HG03342 (cell line): ENCODE data around the gene SMAD6.

ENCODE experiments used
- ATAC-seq: cut with Tn5 transposase; IDR thresholded peaks from one replicate; pipeline ENCODE4 v1.9.1; 2021; ENCODE audit warnings: mild to moderate bottlenecking, moderate library complexity; ENCODE audit not compliant: unreplicated experiment

SMAD6 gene

DNA sequence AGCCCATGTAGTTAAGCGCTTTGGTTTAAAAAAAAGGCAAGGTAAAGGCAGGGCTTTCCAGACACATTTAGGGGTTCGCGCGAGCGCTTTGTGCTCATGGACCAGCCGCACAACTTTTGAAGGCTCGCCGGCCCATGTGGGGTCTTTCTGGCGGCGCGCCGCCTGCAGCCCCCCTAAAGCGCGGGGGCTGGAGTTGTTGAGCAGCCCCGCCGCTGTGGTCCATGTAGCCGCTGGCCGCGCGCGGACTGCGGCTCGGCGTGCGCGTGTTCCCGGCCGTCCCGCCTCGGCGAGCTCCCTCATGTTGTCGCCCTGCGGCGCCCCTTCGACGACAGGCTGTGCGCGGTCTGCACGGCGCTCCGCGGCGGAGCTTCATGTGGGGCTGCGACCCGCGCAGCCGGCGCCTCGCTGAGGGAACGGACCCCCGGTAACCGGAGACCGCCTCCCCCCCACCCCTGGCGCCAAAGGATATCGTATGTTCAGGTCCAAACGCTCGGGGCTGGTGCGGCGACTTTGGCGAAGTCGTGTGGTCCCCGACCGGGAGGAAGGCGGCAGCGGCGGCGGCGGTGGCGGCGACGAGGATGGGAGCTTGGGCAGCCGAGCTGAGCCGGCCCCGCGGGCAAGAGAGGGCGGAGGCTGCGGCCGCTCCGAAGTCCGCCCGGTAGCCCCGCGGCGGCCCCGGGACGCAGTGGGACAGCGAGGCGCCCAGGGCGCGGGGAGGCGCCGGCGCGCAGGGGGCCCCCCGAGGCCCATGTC, 927 bp downstream of the SMAD6 start:
- ATAC-seq = no peak

DNA sequence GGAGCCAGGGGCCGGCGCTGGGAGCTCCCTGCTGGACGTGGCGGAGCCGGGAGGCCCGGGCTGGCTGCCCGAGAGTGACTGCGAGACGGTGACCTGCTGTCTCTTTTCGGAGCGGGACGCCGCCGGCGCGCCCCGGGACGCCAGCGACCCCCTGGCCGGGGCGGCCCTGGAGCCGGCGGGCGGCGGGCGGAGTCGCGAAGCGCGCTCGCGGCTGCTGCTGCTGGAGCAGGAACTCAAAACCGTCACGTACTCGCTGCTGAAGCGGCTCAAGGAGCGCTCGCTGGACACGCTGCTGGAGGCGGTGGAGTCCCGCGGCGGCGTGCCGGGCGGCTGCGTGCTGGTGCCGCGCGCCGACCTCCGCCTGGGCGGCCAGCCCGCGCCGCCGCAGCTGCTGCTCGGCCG, 1.5 kb downstream of the SMAD6 start:
- ATAC-seq = no peak

DNA sequence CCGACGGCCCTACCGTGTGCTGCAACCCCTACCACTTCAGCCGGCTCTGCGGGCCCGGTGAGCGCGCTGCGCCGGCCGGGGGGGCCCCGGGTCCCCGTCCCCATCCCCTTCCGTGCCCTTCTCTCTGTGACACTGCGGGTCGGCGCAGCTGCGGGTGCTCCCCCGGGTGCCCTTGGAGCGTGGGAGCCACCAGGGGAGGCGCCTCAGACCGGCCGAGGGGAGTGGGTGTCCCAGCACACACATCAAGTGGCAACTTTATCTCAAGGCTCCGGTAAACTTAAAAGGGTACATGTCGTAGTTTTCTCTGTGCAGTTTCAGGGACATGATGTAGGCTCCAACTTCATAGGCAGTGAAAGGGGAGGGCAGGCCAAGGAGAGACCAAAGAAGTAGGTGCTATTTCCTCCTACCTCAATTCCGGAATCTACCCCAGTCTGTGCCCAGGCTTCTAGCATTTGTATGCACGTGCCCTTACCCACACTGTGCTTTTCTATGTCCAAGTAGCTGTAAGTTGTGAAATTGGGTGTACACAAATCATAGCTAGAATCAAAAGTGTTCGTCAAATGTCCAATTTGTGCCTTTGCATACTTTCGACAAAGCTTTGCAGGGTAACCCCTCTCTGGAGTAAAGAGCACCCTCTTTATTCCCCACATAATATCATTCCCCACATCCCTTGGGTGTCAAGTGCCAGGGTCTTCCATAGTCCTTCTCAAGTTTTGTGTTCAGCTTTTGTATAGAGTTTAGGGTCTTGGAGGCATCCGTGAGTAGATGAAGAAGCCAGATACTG, 2.2 kb downstream of the SMAD6 start:
- no peak for ATAC-seq

DNA sequence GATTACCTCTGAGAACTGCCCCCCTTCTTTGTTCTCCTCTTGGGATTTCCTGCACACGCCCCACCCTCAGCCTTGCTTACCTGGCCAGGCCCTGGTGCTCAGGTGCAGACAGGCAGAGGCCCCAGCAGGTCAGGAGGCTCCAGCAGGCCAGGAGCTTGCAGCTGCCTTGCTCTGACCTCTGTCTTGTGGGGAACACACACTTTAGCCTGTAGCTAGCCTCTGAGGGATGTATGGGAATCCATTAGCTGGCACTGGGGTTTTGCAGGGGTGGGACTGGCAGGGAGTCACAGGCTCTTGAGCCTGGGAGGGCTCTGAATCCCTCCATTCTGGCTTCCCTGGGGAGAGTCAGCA, 2.7 kb downstream of the SMAD6 start:
- no peak for ATAC-seq

DNA sequence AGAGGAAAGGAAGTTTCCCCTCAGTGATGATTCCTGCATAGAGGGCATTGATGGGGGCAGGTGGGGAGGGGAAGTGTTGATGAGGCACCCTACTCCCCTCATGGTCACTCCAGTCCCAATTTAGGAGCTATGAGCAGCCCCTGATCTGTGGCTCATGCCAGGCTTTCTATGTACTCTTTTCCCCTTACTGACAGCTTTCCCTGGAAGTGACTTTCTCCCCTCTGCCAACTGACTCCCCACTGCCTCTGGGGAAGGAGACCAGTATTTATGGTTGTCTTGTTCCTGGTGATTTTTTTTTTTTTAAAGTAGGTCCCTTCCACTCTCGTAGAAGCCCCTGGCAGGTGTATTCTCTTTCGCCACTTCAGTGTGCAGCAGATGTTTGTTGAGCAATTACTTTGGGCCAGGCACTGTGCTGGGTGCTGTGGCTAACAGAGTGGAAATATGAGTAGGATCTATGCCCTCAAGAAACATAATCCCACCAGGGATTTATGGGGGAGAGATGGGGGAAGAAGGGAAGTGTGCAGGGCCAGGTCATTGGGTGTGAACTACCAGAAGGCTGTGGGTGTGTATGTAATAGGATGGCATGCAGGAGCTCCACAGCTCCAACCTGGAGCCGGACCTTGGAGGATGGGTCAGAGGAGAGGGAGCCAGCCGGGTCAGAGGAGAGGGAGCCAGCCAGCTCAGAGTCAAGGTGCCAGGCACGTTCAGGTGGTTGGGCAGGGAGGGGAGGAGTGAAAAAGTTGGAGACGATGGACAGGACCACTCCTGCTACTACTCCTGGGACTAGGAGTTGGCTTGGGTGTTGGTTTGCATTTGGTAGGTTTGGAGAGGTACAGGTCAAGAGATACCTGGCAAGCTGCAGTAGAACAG, 3.5 kb downstream of the SMAD6 start:
- ATAC-seq = no peak

DNA sequence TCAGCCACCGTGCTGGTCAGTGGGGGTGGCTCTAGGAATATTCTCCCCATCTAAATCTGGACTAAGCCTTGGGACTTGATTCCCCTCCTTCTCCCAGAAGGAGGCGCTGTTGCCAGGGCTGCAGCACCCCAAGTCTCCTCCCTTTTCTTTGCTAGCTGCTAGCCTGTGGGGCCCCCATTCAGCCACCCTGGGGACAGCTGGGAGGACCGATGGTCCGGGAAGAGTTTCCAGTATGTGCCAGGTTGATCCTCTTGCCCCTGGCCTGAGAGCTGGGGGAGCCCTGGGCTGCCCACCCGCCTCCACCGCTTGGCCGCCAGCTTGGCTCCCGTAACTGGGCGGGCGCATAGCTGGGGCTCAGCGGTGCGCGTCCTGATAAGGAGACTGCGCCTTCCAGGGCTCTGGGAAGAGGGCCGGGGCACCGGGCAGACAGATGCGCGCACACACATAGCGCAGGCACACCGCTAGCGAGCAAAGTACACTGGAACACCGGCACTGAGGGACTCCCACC, 4.2 kb downstream of the SMAD6 start:
- no peak for ATAC-seq

DNA sequence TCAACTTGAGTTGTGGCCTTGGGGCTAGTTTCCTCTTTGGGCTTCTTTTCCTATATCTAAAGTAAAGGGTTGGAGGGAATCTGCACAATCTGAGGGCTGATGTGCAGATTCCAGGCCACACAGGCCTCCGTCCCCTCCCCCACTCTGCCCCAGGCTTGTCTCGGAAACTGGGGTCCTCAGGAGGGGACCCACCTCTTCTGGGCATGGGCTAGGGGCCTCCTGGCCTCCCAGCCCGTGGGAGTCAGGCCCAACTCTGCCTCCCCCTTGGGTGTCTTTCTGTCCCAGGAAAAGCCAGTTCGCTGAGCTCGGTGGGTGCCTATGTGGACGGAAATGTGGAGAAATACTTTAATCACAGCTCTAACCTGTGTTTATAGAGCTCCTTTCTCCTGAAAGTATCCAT, 4.8 kb downstream of the SMAD6 start:
- ATAC-seq = no peak

DNA sequence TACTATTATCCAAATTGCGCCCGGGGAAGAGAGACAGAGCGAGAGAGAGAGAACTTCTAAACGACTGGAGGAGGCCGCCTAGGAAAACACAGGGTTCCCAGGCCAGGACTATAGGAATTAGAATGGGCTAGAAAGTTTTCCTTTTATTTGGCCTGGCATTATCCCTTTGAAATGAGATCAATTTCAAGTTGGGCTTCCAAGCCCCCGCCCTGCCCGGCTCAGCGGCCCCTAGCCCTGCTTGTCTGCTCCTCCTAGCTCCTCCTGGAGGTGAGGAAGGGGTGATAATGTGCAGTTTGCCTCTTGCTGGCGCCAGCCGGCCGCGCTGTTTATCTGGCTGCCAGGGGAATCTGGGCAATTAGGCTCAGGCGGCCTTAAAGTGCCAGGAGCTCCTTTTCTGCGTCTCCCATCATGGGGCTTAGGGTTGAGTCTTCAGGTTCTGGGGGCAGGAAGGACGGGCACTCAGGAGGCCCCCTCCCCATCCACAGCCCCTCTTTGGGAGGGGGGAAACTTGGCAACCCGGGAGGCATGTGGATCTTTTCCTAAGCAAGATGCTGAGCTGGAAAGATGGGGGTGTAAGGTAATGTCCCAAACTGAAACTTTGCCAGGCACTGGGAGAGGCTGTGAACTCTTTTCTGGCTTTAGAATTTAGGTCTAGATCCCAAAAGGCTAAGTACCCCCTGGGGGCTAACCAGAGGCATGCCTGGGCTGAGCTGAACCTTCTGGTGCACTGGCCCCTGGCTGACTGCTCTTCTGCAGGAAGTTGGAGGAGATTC, 5.5 kb downstream of the SMAD6 start:
- no peak for ATAC-seq

DNA sequence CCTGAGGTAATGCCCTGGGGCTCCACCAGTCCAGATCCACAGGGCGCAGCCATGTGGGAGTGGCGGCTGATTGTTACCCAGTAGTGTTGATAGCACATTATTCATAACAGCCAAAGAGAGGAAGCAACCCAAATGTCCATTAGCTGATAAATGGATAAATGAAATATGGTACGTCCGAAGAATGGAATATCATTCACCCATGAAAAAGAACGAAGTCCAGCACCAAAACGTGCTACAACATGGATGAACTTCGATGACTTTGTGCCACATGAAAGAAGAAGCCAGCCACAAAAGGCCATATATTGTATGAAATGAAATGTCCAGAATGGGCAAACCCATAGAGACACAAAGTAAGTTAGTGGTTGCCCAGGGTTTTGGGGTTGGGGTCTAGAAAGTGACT, 6.4 kb downstream of the SMAD6 start:
- ATAC-seq = no peak

DNA sequence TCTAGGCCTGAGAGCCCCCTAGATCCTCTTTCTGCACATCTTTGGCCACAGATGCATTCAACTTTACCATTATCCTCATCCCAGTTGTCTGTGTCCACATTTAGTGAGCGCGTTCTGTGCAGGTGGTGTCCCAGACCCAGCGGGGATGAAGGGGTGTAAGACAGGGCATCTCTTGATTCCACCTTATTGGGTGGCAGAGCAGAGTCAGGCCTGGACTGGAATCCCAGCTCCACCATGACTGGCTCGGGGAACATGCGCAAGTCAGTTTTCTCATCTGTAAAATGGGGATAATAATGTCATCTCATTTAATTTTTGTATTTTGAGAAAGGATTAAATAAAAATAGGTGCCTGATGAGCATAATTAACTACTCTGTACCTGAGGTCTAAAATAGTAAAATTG, 7.8 kb downstream of the SMAD6 start:
- ATAC-seq = no peak

DNA sequence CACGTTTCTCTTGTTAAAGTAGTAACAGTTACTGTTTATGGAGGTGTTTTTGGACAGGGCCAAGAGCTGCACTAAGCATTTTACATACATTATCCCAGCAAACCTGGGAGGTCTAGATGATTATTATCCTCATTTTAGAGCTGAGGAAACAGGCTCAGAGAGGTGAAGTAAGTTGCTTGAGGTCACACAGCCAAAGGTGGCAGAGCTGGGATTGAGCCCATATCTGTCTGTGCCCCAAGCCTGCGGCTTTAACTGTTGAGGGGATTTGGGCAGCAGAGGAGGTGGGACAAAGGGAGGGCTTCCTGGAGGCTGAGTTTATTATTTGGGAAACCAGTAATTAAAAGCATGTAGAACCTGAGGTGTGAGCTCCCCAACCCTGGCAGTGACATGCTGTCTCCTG, 9.2 kb downstream of the SMAD6 start:
- no peak for ATAC-seq

DNA sequence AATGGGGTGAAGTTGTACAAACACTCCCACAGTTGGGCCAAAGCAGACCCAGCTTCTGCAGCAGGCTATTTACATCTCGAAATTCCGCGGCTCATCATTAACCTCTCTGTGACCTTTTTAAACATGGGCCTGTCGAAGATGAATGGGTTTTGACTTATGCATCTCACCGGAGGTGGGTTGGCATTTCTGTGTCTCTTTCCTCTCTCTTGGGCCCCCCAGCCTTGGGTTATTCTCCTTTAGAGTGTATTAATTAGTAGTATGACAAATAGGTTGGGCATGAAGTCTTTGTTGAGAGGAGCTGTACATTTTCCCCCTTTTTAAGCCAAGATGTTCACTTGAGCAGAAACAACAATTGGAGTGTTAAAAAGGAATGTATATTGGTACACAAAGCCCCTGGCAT, 9.8 kb downstream of the SMAD6 start:
- ATAC-seq = no peak

DNA sequence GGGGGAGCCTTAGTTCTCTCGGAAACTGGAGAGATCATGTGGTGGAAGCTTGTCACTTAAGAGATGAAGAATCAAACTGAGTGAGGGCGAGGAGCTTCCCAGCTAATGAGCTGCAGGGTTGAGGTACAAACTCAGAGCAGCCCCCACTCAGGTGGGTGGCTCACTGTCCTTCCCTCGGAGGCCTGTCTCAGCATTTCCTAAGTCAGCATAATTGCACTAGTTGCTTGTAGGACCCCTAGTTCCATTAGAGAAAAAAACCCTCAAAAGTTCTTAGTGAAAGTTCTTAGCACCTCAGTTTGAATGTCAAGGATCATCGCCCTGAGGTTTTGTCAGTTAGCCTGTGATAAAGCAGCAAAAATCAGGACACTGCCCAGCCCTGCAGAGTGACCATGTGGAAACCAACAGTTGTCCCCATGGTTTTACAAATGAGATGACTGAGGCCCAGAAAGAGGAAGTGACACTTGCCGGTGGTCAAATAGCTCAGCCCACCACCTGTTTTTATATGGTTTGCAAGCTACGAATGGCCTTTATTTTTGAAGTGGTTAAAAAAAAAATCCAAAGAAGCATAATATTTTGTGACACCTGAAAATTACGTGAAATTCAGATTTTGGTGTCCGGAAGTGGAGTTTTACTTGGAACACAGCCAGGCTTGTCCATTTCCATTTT, 11.9 kb downstream of the SMAD6 start:
- no peak for ATAC-seq

DNA sequence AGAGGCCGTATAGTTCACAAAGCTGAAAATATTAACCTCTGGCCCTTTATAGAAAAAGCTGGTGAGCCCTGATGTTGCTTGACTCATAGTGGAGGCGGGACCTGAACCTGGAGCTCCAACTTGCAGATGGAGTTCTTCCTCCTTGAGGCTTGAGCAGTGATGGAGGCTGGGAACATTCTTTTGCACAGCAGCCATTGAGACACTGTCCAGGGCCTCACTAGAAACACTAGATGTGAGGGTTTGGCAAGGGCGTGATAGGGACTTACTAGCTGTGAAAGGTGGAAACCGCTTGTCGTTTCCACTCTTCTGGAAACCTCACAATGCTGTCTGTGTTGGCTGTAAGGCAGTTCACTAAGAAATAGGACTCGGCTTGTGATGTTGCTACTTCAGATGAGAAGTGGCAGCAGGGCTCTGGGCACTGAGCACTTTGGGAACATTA, 12.5 kb downstream of the SMAD6 start:
- ATAC-seq = no peak

DNA sequence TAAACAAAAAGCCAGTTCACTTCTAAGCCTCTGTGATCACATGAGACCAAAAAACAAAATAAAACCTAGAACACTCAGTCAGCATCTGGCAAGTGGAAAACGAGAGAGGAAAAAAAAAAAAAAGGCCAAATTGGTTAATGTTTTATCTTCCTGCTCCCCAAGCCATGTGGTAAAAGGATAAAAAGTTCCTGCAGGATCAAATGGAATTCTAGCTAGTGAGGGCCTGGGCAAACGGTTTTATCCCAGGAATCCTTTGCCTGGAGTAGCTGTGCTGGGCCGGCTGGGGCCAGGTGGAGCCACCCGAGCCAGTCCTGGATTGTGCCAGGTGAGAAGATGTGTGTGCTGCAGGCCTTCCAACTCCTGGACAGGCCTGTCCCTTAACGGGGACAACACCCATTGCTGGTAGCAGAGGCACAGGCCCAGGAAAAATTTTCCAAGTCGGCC, 13.2 kb downstream of the SMAD6 start:
- ATAC-seq = no peak

DNA sequence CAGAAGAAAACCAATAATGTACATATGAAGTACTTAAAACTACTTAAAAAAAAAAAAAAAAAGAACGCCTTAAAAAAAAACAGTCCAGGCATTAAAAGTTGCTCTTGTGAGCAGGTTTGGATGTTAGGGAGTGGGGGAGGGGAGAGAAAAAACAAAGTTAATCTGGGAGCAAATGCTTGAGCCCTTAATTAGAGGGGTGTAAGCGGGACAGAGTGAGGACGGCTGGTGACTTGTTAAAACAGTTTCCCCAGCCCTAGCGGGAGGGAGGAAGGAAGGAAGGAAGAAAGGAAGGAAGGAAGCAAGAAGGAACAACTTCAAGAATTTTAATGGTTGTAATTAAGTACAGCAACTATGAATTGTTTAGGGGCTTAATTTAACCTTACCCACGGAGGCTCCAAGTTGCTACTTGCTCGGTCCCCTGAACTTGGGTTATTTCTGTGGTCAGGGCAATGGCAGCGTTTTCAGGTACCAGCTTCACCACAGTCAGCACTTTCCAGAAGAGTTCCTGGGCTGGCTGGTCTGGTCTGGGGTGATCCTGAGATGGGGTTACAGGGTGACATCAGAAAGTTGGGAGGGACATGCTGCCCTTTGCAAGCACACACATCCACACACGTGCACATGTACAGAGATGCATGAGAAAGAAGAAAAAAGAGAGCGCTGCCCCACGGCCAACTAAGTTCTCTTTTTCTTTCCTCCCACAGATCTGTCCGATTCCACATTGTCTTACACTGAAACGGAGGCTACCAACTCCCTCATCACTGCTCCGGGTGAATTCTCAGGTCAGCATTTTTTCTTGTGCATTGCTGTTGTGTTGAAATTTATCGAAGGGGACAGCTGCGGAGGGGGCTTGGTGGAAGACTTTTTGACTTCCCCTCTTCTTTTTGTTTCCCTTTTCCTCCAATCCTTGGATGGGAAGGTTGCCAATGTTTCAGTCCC, 14.0 kb downstream of the SMAD6 start:
- ATAC-seq = no peak

DNA sequence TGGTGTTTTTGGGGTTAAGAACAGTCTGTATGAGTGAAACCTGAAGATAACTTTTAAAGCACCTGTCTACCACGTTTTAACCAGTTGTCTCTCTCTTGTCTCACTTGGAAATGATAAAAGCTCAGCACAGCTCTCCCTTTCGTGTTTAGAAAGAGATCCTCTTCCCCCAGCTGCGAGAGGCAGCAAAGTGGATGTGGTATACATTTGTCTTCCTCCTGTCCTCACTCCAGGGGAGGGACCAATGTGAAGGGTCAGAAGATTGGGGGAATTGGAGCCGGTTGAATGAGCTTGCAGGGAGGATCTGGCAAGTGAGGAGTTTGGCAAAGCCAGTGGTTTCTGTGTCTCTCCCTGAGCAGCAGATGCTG, 14.6 kb downstream of the SMAD6 start:
- ATAC-seq = no peak

DNA sequence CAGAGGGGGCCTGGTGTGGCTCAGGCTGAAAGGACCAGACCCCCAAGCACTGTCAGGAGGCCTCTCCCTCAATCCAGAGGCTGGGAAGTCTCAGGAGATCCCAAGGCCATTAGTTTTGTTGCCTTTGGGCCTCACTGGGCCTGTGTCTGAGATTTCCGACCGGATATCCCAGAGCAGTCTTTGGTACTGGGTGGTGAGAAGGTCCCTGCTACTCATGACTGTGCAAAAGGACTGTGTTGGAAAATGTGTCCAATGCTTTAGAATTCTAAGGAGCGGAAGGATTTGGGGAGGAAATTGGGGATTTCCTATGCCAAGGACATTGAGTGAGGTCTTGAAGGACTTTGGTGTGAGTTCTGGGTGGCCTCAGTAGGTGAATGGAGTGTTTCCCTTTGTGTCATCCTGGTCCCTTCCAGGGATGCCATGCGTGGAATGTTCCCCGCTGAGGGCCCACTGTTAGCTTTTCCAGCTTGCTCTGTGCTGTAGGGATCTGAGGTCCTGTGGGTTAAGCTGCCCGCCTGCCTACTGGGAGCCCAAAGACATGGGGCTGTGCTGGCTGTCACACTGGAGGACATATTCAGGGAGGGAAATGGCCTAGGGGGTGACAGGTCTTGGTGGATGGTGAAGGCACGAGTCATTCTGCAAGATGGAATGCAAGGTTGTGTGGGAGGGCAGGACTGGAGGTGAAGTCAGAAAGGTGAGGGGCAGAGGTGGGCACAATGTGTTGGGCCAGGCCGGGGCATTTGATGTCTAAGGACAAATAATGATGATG, 16.4 kb downstream of the SMAD6 start:
- ATAC-seq = no peak
